ENCODE measurements around the gene MELTF.
A peak's percentile ranks its signal among the peaks of the same experiment; 100 is the strongest.

The MELTF gene

DNA sequence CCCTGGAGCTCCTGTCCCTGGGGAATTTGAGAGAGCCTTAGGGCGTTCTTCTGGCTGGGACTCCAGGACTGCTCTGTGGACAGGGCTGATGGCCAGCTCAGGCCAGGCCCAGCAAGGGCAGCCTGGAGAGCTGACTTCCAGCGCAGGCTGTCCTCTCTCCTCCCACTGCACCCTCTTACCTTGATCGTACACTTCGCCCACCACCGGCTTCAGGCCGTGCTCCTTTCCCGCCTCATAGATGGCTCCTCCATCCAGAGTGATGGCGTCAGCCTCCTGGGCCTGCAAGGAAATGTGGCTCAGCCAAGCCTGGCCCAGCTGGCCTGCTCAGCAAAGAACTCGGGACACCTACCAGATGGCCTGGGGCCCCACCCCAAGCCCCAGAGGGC lies 3.1 kb downstream of the MELTF start:
- peak; percentile 85 to 93 for DNase-seq

DNA sequence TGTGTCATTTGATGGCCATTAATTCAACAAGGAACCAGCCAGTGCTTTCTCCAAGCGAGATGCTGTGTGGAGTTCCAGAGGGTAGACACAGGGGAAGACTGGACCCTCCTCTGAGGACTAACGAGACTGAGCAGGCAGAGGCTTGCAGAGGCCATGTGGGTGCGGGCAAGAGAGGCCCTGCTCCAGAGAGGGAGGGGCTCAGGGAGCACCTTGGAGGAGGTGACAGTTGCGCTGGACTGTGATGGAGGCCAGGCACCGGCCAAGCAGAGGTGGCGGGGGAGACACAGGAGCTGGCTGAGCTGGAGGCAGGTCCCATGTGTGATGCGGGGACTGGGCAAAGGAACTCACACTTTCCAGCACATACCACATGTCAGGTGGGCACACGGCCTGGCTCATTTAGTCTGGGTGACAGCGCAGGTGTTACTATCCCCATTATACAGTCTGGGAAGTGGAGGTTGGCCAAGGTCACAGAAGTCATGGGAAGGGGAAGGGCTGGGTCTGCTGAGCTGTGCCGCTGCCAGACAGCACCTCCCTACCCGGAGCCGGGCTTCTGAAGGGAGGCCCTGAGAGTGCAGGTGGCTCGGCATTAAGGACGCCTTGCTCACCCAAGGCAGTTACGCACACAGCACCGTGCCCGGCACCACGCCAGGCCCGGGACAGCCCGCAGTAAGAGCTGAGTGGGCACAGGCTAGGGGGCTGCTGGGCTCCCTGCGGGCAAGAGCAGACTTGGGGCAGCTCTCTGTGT lies 3.7 kb downstream of the MELTF start:
- no peak for DNase-seq

DNA sequence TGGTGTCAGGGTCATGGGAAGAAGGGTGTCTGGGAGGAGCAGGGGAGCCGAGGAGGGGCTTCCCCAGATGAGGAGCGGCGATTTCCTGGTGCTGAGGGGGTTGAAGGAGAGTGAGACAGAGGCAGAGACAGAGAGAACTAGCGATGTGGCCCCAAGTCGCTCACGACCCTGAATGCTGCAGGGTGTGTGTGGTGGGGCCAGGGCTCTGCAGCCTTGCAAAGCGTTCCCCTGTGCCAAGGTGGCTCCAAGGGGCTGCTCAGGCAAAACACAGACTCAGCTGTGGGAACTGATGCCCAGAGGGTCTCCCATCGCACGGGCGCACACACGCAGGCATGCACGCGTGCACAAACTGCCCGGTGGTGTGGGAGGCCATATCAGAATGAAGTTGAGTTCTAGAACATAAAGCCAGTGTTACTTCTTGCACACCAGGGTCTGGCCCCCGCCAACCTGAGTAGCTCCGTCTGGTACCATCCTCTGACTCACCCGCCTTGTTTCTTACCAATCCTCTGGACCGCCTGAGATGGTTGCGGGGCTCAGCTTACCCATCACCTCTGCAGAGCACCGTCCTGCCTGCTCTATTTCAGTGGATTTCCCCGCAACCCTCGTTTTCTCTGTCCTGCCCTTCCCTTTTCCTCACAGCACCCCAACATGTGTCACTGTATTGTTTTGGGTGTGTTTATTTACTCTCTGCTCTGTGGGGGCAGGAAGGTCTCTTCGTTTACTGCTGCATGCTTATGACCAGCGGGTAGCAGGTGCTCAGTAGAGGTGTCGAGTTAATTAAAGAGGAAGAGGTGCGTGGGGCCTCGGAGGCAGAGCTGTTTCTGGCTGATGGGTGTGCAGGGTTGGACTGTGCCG lies 4.5 kb downstream of the MELTF start:
- DNase-seq, result no peak

DNA sequence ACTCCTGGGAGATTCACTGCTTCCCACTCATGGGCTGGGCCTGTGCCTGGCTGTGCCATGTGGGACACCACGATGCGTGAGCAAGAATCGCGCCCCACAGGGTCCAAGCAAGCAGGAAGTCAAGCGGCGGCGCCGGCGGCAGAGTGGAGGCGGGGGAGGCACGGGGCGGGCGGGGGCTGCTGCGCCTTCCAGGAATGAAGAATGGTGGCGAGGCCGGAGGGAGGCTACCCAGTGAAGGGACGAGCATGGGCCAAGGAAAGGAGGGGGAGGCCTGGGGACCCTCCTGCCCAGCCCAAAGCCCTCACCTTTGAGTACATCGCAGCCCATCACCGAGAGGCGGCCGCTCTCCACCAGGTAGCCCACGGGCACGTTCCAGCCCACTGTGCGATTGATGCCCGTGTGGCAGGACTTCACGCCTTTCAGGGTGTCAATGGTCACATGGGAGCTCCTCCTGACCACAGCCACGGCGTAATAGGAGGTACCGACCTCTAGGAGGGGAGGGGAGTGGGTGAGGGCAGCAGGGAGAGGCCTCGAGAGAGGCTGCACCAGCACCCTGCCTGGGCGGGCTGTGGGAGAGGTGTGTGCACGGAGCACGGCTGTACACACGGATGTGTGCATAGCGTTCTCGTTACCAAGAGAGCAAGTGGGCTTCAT lies 5.5 kb downstream of the MELTF start:
- no peak for DNase-seq

DNA sequence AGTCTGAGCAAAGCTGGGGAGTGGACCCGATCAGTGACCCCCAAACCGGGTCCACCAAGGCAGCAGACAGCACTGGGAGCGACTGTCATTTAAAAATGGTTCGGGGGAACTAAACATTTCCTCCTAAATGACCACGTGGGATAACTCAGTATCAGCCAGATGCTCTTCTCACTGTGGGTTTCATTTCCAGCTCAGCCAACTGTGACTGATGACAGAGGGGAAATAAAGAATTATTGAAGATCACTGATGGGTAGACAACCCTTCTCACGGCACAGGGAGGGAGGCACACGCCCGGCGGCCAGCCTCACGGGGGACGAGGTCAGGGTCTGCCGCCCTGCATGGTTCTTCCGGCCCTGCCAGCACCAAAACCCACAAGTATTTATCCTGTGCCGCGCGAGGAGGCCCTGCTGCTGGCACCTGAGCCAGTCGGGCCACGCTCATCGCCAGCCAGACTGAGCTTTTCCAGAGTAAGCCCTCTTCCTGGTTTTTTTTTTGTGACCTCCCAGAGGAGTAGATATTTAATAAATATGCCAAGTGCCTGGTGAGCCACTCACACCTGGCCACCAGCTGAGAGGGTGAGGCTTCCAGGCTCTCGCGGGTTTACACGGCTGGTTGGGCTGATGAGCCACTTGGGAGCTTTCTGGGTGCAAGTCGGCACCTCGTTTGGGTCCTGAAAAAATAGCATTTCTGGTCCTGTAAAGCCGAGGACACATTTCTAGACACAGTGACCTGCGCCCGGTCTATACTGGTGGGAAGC lies 6.2 kb downstream of the MELTF start:
- DNase-seq, result peak; percentile 75 to 88

DNA sequence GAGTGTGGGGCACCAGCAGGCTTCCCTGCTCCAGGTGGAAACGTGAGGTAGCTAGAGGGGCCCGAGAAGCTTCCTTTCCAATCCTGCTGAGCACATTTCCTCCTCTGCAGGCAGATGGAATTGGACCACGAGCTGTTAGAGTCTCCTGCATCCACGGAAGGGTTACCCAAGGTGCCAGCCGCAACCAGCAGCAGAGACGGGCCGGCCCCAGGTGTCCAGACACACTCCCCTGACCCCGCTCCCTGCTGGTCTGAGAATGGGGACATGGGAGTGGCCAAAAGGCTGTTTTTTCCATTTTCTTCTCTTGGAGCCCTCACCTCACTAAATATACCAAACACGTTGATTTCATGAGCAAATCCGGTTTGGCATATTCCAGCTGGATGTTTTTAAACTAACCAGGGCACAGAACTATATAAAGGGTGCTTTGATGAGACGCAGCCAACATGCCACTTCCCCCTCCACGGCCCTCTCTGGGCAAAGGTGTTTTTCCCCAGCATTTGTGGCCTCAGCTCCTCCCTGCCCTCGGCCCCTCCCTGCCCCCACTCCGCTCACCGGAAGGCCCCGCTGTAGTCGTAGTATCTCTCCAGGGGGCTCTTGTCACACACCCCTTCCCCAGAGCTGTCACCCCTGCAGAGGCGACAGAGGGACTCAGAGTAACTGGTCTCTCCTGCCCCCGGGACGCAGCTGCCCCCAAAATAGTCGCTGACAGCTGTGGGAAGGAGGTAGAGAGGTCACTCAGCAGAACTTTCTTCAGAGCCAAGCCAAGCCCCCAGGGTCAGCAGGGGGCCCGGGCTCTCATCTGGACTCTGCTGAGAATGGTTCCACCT lies 7.0 kb downstream of the MELTF start:
- peak in 1 of 2 experiments; percentile 59 for DNase-seq

DNA sequence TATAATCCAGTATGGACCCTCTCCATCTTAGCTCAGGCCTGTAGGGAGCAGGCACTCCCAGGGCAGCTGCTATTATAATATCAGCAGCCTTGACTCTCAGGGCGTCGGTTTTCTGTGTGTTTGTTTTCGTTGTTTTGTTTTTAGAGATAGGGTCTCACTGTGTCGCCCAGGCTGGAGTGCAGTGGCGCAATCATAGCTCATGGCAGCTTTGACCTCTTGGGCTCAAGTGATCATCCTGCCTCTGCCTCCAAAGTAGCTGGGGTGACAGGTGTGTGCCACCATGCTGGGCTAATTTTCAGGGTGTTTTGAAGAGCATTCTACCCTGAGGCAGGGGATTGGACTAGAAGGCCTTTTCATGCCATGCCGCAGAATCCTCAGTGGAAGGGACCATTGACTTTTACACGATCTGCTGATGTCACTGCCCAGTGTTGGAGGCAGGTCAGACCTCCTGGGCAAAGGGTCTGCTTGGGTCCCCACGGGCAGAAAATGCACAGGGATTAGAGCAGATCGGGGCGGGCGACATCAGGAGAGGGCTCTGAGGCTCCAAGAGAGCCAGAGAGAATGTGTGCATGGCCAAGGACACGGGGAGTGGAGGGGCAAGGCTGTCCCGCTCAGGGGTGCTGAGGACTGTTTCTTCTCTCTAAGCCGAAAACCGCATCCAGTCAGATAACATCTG lies 7.8 kb downstream of the MELTF start:
- no peak for DNase-seq

DNA sequence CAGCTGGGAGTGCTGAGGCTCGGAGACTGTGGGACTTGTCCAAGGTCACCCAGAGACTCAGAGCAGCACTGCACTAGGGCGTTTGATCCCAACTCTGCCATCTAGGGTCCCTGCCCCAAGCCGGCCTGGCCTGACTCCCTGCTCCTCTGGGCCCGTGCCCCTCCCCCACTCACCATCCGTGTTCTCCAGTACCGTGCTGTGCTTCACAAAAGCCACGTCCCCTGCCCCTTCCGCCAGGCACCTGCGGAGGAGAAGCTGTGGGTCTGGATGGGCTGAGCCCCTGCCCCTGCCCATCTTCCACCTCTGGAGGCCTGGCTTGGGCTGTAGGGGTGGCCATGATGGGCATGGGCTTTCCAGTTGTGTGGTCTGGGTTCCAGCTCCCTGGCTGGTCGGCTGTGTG lies 8.4 kb downstream of the MELTF start:
- no peak for DNase-seq

DNA sequence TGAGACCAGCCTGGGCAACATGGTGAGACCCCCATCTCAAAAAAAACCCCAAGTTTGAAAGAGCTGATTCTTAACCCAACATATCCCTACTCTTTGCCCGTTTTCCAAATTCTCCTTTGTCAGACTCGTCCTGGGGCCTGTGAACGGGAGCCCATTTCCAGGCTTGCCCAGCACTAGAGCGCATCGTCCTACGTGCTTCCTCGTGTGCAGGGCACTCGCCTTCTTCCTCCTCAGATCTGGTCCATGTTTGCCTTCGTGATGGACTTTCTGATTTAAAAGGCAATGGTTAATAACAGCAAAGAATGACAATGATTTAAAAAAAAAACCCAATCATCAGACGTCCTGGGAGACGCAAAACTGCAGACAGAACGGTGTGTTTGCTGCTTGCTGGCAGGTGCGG lies 10.1 kb downstream of the MELTF start:
- DNase-seq, result no peak

DNA sequence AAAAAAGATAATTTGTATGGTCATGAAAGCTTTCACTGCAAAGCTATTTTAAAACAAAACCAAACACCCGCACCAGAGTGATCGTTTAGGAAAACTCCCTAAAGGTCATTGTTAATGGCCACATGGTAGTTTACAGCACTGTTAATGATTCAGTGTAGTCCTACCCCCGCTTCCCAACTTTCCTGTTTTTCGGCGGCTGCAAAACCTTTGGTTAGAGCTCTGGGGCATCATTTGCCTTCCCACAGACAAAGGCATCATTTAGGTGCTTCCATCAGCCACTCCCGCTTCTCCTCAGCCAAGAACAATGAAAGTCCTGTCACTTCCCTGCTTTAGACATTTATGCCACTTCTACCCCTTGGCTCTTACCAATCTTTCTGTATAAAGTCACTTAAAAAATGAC lies 10.6 kb downstream of the MELTF start:
- DNase-seq, result no peak

DNA sequence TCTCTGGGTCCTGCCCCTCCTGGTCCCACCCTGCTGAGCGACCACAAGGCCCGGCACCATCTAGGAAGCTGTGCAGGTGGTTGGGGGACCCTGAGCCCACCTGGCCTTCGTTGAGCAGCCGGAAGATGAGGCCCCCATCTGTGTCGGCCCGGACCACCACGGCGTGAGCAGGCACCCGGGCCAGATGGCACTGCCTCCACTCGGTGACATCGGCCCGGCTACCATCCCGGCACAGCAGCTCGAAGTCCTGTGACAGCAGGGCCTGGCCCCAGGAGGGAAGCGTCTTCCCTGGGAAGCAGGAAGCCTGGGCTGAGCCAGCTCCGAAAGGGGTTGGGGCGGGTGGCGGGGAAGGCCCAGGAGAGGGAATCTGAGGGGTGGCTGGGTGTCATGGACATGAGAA lies 12.6 kb downstream of the MELTF start:
- peak in 1 of 2 experiments; percentile 71 for DNase-seq

DNA sequence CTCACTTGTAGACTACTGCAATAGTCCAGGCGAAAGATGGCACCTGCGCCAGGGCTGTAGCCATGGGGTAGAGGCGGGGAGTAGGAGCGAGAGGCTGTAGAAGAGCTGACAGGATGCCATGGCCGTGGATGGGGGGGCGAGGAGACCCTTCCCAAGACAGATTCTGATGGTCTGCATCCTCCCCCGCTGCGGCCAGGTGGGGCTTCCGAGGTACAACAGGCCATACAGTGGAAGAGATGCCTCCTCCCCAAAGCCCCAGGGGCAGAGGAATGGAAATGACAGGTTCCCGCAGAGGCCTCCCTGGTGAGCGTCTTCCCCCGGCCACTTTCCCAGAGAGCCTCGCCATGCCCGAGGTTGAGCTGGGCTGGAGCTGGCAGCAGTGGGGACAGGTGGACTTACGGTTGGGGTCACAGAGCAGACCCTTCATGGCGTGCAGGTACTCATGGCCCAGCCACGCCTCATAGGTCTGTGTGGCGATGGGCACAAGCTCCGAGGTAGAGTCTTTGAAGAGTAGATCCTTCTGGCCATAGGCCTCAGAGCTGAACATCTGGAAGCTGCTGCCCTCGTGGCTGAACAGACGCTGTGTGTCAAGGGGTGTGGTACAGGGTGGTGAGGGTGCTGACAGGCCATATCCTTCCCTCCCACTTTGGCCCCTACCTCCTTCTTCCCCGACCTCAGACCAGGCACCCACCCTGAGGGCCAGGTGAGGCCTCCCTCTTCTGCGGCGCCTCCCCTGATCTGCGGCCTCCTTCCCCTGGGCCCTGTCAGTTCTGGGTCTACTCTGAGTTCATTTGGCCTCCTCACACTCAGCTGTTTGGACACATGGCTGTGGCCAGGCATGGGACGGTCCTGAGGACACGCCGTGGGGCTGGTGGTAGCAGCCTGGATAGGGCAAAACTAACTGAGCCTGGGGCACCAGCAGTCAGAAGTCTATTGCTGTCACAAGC lies 13.6 kb downstream of the MELTF start:
- no peak for DNase-seq

DNA sequence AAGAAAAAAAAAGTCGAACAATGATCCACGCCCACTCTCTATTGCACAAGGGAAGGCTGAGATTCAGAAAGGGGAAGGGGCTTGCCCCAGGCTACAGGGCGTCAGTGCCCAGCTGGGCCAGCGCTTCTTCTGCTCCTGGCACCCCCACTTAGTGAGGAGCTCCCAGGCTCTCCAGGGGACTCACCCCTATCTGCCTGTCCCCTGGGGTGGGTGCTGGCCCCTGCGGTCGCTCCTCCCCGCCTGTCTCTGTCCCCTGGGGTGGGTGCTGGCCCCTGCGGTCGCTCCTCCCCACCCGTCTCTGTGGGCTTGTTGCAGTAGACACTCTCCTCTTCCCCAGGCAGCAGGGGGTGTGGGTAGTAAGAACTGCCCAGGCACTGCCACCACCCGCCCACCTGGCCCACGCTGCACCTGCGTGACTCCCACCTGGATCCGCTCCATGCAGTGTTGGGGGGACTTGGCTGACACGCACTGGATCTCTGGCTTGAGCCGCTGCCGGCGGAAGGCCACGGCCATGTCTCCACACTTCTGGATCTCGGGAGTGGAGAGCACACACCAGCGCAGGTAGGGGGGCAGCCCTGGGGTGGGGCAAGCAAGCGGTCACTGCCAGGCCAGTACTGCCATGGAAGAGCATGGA lies 14.6 kb downstream of the MELTF start:
- DNase-seq, result no peak

DNA sequence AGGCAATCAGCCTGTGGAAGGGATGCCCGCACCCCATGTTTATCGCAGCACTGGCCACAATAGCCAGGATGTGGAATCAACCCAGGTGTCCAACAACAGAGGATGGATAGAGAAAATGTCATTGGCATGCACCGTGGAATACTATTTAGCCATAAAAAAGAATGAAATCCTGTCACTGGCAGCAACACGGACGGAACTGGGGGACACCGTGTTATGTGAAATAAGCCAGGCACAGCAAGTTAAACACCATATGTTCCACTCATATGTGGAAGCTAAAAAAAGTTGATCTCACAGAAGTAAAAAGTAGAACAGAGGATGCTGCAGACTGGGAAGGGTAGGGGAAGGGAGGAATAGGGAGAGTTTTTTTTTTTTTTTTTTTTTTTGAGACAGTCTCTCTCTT lies 15.6 kb downstream of the MELTF start:
- DNase-seq, result peak in 1 of 2 experiments; percentile 73

DNA sequence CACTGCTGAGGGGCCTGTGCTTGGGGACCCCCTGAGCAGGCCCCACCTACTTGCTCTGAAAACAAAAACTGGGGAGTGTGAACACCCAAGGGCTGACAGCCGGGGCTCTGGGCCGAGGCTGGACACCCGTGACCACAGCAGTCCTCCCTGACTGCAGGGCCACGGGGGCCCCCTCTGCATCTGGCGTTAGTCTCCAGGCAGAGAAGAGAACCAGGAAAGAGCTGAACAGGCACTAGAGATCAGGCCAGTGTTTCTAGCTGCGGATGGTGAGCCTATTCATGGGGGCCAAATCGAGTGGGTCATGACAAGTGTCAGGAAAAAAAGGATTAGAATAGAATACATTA lies 17.1 kb downstream of the MELTF start:
- no peak for DNase-seq

DNA sequence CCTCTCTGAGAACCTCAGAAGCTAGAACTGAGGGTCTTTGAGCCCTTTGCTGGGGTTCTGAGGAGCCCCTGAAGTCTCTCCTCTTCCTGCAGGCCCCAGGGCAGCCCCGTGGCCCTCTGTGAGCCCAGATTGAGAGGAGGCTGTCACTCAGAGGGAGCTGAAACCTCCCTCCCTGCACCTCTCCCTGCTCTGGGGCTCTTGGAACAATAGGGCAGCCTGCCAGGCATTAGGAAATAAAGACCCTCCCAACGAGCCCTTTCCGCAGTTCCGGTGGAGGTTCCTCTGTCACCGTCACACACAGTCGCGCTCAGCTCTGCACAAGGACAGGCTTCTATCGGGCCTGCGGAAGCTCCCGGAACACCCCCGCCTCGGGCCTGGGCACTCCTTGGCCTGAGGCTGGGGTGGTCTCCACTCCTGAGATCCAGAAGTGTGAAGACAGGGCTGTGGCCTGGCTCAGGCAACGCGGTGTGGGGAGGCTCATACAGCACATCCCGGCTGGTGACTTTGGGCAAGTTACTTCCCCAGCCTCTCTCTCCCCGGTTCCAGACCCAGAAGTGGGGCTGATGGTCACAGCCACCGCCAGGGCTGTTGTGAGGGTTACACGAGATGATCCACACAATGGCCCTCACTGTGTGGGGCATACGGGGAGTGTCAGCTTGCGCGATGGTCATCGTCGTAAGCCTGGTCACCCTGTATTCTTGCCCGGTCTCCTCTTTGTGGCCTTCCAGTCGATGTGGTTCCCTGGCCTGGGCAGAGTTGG lies 17.7 kb downstream of the MELTF start:
- DNase-seq, result no peak

DNA sequence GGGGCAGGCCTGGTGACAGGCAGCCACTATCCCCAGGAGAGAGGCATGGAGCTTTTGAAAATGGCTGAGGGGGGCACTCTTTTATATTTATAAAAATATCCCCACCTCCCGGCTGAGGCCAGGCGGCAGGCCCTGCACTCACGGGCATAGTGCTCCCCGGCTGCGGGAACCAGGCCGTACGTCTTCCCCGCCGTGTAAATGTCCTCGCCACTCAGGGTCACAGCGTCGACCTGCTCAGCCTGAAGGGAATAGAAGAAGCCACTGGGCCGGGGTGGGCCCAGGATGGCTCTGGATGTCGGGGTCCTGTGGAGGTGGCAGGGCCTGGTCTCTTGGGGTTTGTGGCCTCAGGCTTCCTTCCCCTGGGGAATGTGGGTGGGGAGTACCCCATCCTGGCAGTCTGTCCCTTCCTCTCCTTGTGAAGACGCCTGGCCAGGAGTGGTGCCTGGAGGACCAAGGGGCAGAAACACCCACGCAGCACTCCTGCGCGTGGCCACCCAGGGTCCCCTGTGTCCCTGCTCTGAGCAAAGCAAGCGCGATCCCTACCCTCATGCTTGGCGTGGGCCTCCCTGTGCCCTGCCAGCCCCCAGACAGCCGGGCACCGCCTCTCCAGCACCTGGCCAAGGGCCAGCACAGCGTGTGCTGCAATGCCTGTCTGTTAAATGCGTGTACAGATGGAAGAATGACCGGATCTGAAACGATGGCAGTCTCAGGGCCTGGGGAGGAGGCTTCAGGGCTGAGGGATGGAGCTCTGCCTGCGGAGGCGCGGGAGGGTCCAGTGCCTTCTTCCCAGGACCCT lies 18.9 kb downstream of the MELTF start:
- peak; percentile 51 to 77 for DNase-seq

DNA sequence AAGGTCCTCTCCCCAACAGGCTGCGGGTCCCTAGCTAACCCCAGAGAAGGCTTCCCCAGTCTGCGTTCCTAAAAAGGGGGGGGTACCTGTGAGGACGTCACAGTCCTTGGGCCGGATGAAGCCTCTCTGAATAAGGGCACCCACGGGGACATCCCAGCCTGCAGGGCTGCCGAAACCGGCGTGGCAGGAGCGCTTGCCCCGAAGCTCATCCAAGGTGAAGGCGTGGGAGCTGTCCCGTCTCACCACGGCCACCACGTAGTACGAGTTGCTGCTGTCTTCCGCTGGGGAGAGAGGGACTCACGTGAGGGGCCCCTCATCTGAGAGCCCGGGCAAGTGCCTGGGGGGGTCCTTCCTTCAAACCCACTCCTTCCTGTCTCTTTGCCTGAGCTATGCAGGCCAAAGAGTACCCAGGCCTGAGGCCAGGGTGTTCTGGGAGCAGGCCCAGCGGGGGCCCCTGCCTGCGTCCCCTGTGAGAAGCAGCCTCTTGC lies 20.0 kb downstream of the MELTF start:
- no peak for DNase-seq

Measured in NCI-H524 (cell line).